DOHH2 (cell line): ENCODE measurements around the gene MKX.

ENCODE experiments used
- H3F3A ChIP-seq: fragments of 200-600 bp; sonication (generic), shearing (Covaris generic); 2 replicates; pipeline ENCODE4 v1.6.0; 2016; ENCODE audit warnings: antibody characterized with exemption, mild to moderate bottlenecking; ENCODE audit not compliant: control insufficient read depth, insufficient read depth
- H3K27ac ChIP-seq: fragments of 200-600 bp; sonication (generic); 2 replicates; pipeline ENCODE4 v1.5.1; 2014; ENCODE audit warnings: low read depth, mild to moderate bottlenecking, low read length, moderate library complexity
- H3K27me3 ChIP-seq: fragments of 200-600 bp; sonication (generic); 2 replicates; pipeline ENCODE4 v1.6.1; 2014; ENCODE audit warnings: mild to moderate bottlenecking, low read length, mixed read lengths; ENCODE audit not compliant: control insufficient read depth
- H3K36me3 ChIP-seq: fragments of 200-600 bp; sonication (generic); 2 replicates; pipeline ENCODE4 v1.6.1; 2014; ENCODE audit warnings: mild to moderate bottlenecking, low read length, moderate library complexity, mixed read lengths; ENCODE audit not compliant: control insufficient read depth
- H3K4me1 ChIP-seq: fragments of 200-600 bp; sonication (generic); 2 replicates; pipeline ENCODE4 v1.6.1; 2014; ENCODE audit warnings: mild to moderate bottlenecking, low read length, mixed read lengths; ENCODE audit not compliant: control insufficient read depth
- H3K4me2 ChIP-seq: fragments of 200-600 bp; sonication (generic); 2 replicates; pipeline ENCODE4 v1.6.0; 2014; ENCODE audit warnings: mild to moderate bottlenecking, low read length, moderate library complexity
- H3K4me3 ChIP-seq: fragments of 200-600 bp; sonication (generic); 2 replicates; pipeline ENCODE4 v1.5.1; 2014; ENCODE audit warnings: mild to moderate bottlenecking, low read length, mixed read lengths
- H3K79me2 ChIP-seq: fragments of 200-600 bp; sonication (generic); 2 replicates; pipeline ENCODE4 v1.6.1; 2014; ENCODE audit warnings: mild to moderate bottlenecking, low read length, mixed read lengths; ENCODE audit not compliant: control insufficient read depth
- H3K9me2 ChIP-seq: fragments of 200-600 bp; sonication (generic); replicated peaks from 2 replicates; pipeline ENCODE4 v1.6.1; 2014; ENCODE audit warnings: mild to moderate bottlenecking, low read length, mixed read lengths; ENCODE audit not compliant: control insufficient read depth
- H3K9me3 ChIP-seq: fragments of 200-600 bp; sonication (generic); 2 replicates; pipeline ENCODE4 v1.6.1; 2014; ENCODE audit warnings: antibody characterized with exemption, low read length, mixed read lengths; ENCODE audit not compliant: control insufficient read depth, insufficient read depth
- H4K20me1 ChIP-seq: fragments of 200-600 bp; sonication (generic); 2 replicates; pipeline ENCODE4 v1.6.0; 2014; ENCODE audit warnings: low read depth, mild to moderate bottlenecking, antibody characterized with exemption, low read length, moderate library complexity; ENCODE audit not compliant: control insufficient read depth, insufficient read depth
- CTCF ChIP-seq: fragments of 200-600 bp; sonication (generic); IDR thresholded peaks from one replicate; pipeline ENCODE4 v1.5.1; 2014; ENCODE audit warnings: antibody characterized with exemption, mild to moderate bottlenecking, low read depth, low read length; ENCODE audit not compliant: poor library complexity, severe bottlenecking
- EZH2phosphoT487 ChIP-seq: fragments of 200-600 bp; sonication (generic); IDR thresholded peaks from 2 replicates; pipeline ENCODE4 v1.6.1; 2017; ENCODE audit warnings: borderline replicate concordance, mild to moderate bottlenecking, antibody characterized with exemption, low read length, moderate library complexity, mixed read lengths

The MKX gene

GRCh38 chr10:27743877-27744801, 1.5 kb downstream of the MKX start:
- H3K4me1 ChIP-seq, result peaks cover 9% of the 10 kb centered on the region
- H3K27ac ChIP-seq, result no peak overlapping the region
- TF ChIP-seq CTCF (no peak), EZH2phosphoT487 (no peak)
- H3K9me3 ChIP-seq, result peaks cover 18% of the 10 kb centered on the region
- H3K9me2 ChIP-seq, result no peaks in the 10 kb centered on the region
- H3K4me3 ChIP-seq, result no peak overlapping the region
- peaks cover 7% of the 10 kb centered on the region; the same call in 1 of the 2 replicates for H3K27me3 ChIP-seq
- H3K36me3 ChIP-seq, result no peaks in the 10 kb centered on the region
- H3K79me2 ChIP-seq, result no peaks in the 10 kb centered on the region
- no peaks in the 10 kb centered on the region for H3F3A ChIP-seq
- H3K4me2 ChIP-seq, result no peak overlapping the region
- H4K20me1 ChIP-seq, result no peaks in the 10 kb centered on the region

GRCh38 chr10:27743012-27743876, 2.4 kb downstream of the MKX start:
- Histone ChIP-seq H3K79me2 (no peaks in the 10 kb centered on the region), H4K20me1 (no peaks in the 10 kb centered on the region), H3K4me3 (no peak overlapping the region), H3F3A (no peaks in the 10 kb centered on the region), H3K4me1 (peaks cover 3% of the 10 kb centered on the region), H3K4me2 (no peak overlapping the region), H3K9me3 (peaks cover 18% of the 10 kb centered on the region), H3K36me3 (no peaks in the 10 kb centered on the region), H3K9me2 (no peaks in the 10 kb centered on the region), H3K27ac (no peak overlapping the region), H3K27me3 (peaks cover 6% of the 10 kb centered on the region)
- TF ChIP-seq EZH2phosphoT487 (no peak), CTCF (no peak)

GRCh38 chr10:27742195-27743011, 3.2 kb downstream of the MKX start:
- Histone ChIP-seq H4K20me1 (no peaks in the 10 kb centered on the region), H3K36me3 (no peaks in the 10 kb centered on the region), H3K9me3 (peaks cover 18% of the 10 kb centered on the region), H3K4me3 (peak overlapping the region; percentile 44), H3K9me2 (no peaks in the 10 kb centered on the region), H3K27ac (no peak overlapping the region), H3K4me2 (peak overlapping the region; percentile 36), H3K4me1 (no peaks in the 10 kb centered on the region), H3K27me3 (peaks cover 4% of the 10 kb centered on the region; the same call in 1 of the 2 replicates), H3F3A (no peaks in the 10 kb centered on the region), H3K79me2 (no peaks in the 10 kb centered on the region)
- TF ChIP-seq CTCF, result peak; percentile 29
- no peak for TF ChIP-seq EZH2phosphoT487
